Suprapubic skin (tissue), 4 donors: Measurements from ENCODE around the gene GPR82. TPM values are rescaled to one million over a fixed set of nuclear protein-coding genes. Genes with fewer than 3 reads are reported as not detected.
"Not testable (repeated sequence)": the region's sequence is repeated elsewhere in the genome, so short reads cannot be mapped to it uniquely, and the experiment has no call there.

Source experiments
- DNase-seq, 2 donors: peaks; one replicate each; pipeline ENCODE4 v3.0.0-alpha.2; 2019; ENCODE audit warnings: low spot score in 2 of 2
- H3K27ac ChIP-seq: fragments of 200-600 bp; sonication (generic); one replicate; pipeline ENCODE4 v1.5.1; 2019
- H3K27me3 ChIP-seq: fragments of 200-600 bp; sonication (generic); one replicate; pipeline ENCODE4 v1.5.1; 2019
- H3K36me3 ChIP-seq: fragments of 200-600 bp; sonication (generic); one replicate; pipeline ENCODE4 v1.5.1; 2019
- H3K4me1 ChIP-seq: fragments of 200-600 bp; sonication (generic); one replicate; pipeline ENCODE4 v1.5.1; 2019
- H3K4me3 ChIP-seq: fragments of 200-600 bp; sonication (generic); one replicate; pipeline ENCODE4 v1.5.1; 2019; ENCODE audit warnings: mild to moderate bottlenecking
- H3K9me3 ChIP-seq: fragments of 200-600 bp; sonication (generic); one replicate; pipeline ENCODE4 v1.5.1; 2019
- EP300 ChIP-seq: sonication (generic); formaldehyde crosslinking; IDR thresholded peaks from one replicate; pipeline ENCODE4 v1.6.1; 2017; ENCODE audit warnings: antibody characterized with exemption
- POLR2A ChIP-seq, 2 donors: fragments of 450-650 bp; IDR thresholded peaks; one replicate each; pipeline ENCODE4 v1.6.1; 2017; ENCODE audit warnings: antibody characterized with exemption in 2 of 2, mild to moderate bottlenecking in 2 of 2, moderate library complexity in 2 of 2
- POLR2AphosphoS5 ChIP-seq, 3 donors: sonication (generic); formaldehyde crosslinking; IDR thresholded peaks; one replicate each; pipeline ENCODE4 v1.6.1; 2017; ENCODE audit warnings: antibody characterized with exemption in 3 of 3
- WGBS: methylation state at CpG from one replicate; pipeline ENCODE4 v1.1.5; 2018; 5-methylcytosine and 5-hydroxymethylcytosine counted together
- total RNA-seq, 4 donors: library from RNA; depleted of rRNA; stranded (reverse); fragments of >200 nt; gene quantifications; one replicate each; pipeline ENCODE4 v1.1.0, GENCODE V29; 2016
- TF ChIP-seq, protein P1 (sequence below), 2 donors: fragments of 200-600 bp in 1 of 2; fragments of 450-650 bp in 1 of 2; sonication (generic) in 1 of 2; IDR thresholded peaks; one replicate each; pipeline ENCODE4 v1.5.1; 2016 to 2019; ENCODE audit warnings: antibody characterized with exemption in 2 of 2, mild to moderate bottlenecking in 1 of 2, moderate library complexity in 1 of 2

GPR82 gene
- total RNA-seq, result under 1 TPM in 1 of 4 donors, not detected in 3; 0.18 TPM

GRCh38 chrX:41723826-41724225 is at the start of gene GPR82:
GPR82 (plus strand) TSS chrX:41724181; CDS start chrX:41727027, 2,846 bp downstream.
- TF ChIP-seq POLR2AphosphoS5 (IDR thresholded peaks at IDR 0.05), result no peak
- TF ChIP-seq, protein P1, sequence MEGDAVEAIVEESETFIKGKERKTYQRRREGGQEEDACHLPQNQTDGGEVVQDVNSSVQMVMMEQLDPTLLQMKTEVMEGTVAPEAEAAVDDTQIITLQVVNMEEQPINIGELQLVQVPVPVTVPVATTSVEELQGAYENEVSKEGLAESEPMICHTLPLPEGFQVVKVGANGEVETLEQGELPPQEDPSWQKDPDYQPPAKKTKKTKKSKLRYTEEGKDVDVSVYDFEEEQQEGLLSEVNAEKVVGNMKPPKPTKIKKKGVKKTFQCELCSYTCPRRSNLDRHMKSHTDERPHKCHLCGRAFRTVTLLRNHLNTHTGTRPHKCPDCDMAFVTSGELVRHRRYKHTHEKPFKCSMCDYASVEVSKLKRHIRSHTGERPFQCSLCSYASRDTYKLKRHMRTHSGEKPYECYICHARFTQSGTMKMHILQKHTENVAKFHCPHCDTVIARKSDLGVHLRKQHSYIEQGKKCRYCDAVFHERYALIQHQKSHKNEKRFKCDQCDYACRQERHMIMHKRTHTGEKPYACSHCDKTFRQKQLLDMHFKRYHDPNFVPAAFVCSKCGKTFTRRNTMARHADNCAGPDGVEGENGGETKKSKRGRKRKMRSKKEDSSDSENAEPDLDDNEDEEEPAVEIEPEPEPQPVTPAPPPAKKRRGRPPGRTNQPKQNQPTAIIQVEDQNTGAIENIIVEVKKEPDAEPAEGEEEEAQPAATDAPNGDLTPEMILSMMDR (IDR thresholded peaks at IDR 0.05), result no peak
- no peak for TF ChIP-seq POLR2A (IDR thresholded peaks at IDR 0.05)
- no peak for TF ChIP-seq EP300
- 53% methylated on average over 2 of the region's 2 CpGs for WGBS
- Histone ChIP-seq H3K9me3 (no peaks in the 10 kb centered on the region), H3K36me3 (no peaks in the 10 kb centered on the region), H3K27ac (no peak within 1 kb of the TSS), H3K4me3 (no peak within 1 kb of the TSS), H3K4me1 (no peaks in the 10 kb centered on the region), H3K27me3 (no peaks in the 10 kb centered on the region)
- DNase-seq, result no peak

- WGBS, result 93% methylated on average over 15 of the region's 15 CpGs
Measured at GRCh38 chrX:41676361-41676760, 47.6 kb upstream of the GPR82 start.

DNA sequence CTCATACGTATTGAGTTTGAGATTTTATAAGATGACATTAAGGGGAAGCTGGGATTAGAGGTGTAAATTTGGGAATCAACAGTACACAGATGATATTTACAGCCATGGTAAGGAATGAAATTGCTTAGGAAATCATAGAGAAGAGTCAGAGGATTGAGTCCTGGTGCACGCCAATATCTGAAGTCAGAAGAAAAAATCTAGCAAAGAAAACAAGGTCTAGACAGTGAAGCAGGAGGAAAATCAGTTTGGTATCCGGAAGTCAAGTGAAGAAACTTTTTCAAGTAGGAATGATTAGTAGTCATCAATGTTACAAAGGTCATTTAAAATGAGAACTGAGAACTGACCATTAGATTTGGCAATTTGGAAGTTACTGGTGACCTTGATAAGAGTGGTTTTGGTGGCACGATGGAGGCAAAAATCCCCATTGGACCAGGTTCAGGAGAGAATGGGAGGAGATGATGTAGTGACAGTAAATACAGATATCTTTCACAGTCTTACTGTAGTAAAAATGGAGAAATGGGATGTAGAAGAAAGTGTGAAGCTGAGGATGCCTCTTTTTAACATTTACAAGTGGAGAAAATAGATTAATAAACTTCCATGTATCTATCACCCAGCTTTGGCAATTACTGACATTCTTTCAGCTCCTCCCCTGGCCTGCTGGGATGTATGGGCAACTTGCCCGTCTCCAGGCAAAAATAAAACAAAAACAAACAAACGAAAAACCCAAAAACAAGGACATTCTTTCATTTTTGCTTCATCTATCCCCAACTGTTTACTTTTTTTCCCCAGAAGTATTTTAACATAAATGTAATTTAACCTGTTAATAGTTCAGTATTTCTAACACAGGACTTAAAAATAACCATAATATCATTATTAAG is 46.6 kb upstream of the GPR82 start:
- DNase-seq, result no peak
- H3K9me3 ChIP-seq, result no peaks in the 10 kb centered on the region
- WGBS, result 60% methylated on average over 6 of the region's 6 CpGs
- H3K4me3 ChIP-seq, result no peak overlapping the region
- H3K27me3 ChIP-seq, result no peaks in the 10 kb centered on the region
- no peaks in the 10 kb centered on the region for H3K36me3 ChIP-seq
- H3K4me1 ChIP-seq, result no peaks in the 10 kb centered on the region
- TF ChIP-seq POLR2AphosphoS5 (IDR thresholded peaks at IDR 0.05), result no peak
- TF ChIP-seq POLR2A (IDR thresholded peaks at IDR 0.05), result no peak
- TF ChIP-seq EP300, result no peak
- TF ChIP-seq, protein P1 (IDR thresholded peaks at IDR 0.05), result no peak
- H3K27ac ChIP-seq, result no peak overlapping the region

More at GRCh38 chrX:41676361-41676760, 47.6 kb upstream of the GPR82 start:
- H3K9me3 ChIP-seq, H3K27ac ChIP-seq, H3K27me3 ChIP-seq, H3K36me3 ChIP-seq, H3K4me1 ChIP-seq, DNase-seq, H3K4me3 ChIP-seq: not testable (repeated sequence)

- Histone ChIP-seq H3K9me3 (no peaks in the 10 kb centered on the region), H3K4me3 (no peak overlapping the region), H3K36me3 (no peaks in the 10 kb centered on the region), H3K27me3 (no peaks in the 10 kb centered on the region), H3K27ac (no peak overlapping the region), H3K4me1 (peaks cover 5% of the 10 kb centered on the region)
- 38% methylated on average over 3 of the region's 3 CpGs for WGBS
- no peak for TF ChIP-seq POLR2A (IDR thresholded peaks at IDR 0.05)
- no peak for TF ChIP-seq EP300
- TF ChIP-seq, protein P1 (IDR thresholded peaks at IDR 0.05), result no peak
- no peak for TF ChIP-seq POLR2AphosphoS5 (IDR thresholded peaks at IDR 0.05)
- no peak for DNase-seq
Measured at GRCh38 chrX:41684138-41684537, 39.8 kb upstream of the GPR82 start.

DNA sequence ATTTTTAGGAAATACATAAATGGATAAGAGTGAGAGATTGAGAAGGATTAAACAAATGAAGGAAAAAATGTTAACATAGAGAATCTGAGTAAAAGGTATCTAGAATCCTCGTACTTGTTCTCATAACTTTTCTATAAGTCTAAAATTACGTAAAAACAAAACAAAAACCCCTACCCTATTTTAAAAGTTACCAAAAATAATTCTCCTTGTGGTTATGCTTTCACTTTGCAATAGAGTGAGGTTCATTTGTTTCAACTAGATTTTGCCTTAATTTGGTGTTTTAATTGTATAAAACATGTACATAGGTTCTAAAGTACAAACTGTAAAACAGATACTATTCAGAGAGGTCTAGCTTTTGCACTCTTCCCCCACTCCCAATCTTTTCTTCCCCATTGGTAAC is 39.0 kb upstream of the GPR82 start:
- Histone ChIP-seq H3K4me1 (peaks cover 5% of the 10 kb centered on the region), H3K27ac (no peak overlapping the region), H3K4me3 (no peak overlapping the region), H3K9me3 (no peaks in the 10 kb centered on the region), H3K36me3 (no peaks in the 10 kb centered on the region), H3K27me3 (no peaks in the 10 kb centered on the region)
- 89% methylated on average over 2 of the region's 2 CpGs for WGBS
- TF ChIP-seq, protein P1 (IDR thresholded peaks at IDR 0.05), result no peak
- no peak for TF ChIP-seq POLR2AphosphoS5 (IDR thresholded peaks at IDR 0.05)
- no peak for TF ChIP-seq EP300
- no peak for TF ChIP-seq POLR2A (IDR thresholded peaks at IDR 0.05)
- DNase-seq, result no peak
